GM18868 (cell line): Measurements from ENCODE around the gene LRPAP1.
"Not testable (repeated sequence)": the region's sequence is repeated elsewhere in the genome, so short reads cannot be mapped to it uniquely, and the experiment has no call there.

ENCODE experiments used
- ATAC-seq: cut with Tn5 transposase; IDR thresholded peaks from one replicate; pipeline ENCODE4 v1.9.1; 2021; ENCODE audit warnings: mild to moderate bottlenecking, moderate library complexity; ENCODE audit not compliant: unreplicated experiment

LRPAP1 gene

GRCh38 chr4:3562127-3562526, 29.9 kb upstream of the LRPAP1 start:
- not testable (repeated sequence) for ATAC-seq

DNA sequence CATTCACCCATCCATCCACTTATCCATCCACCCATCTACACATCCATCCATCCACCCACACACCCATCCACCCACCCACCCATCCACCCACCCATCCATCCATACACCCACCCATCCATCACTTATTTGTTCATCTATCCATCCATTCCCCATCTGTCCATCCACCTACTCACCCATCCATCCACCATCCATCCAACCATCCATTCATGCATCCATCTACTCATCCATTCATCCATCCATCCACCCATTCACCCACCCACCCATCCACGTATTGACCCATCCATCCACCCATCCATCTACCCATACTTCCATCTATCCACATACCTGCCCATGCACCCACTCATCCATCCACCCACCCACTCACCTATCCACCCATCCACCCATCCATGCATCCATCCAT, 28.2 kb upstream of the LRPAP1 start:
- not testable (repeated sequence) for ATAC-seq

GRCh38 chr4:3559381-3560290, 27.4 kb upstream of the LRPAP1 start:
- not testable (repeated sequence) for ATAC-seq

DNA sequence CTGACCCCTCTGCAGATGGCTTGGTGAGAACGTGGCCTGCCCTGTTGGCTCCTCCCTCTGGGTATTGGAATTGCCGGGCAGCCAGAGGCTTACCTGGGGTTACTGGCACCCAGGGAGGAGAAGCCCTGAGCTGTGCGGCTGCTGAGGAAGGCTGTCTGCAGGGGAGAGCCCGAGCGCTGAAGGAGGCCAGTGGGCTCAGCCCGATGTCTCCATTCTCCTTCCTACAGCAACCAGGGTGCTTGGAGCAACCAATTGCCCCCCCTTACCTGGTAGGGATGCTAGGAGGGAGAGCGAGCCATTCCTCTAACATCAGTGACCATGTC, 26.3 kb upstream of the LRPAP1 start:
- ATAC-seq: not testable (repeated sequence)

GRCh38 chr4:3557676-3558513, 25.7 kb upstream of the LRPAP1 start:
- ATAC-seq: not testable (repeated sequence)

- not testable (repeated sequence) for ATAC-seq
Measured at GRCh38 chr4:3557088-3557492, 24.9 kb upstream of the LRPAP1 start.

GRCh38 chr4:3556244-3556867, 24.1 kb upstream of the LRPAP1 start:
- ATAC-seq: not testable (repeated sequence)

DNA sequence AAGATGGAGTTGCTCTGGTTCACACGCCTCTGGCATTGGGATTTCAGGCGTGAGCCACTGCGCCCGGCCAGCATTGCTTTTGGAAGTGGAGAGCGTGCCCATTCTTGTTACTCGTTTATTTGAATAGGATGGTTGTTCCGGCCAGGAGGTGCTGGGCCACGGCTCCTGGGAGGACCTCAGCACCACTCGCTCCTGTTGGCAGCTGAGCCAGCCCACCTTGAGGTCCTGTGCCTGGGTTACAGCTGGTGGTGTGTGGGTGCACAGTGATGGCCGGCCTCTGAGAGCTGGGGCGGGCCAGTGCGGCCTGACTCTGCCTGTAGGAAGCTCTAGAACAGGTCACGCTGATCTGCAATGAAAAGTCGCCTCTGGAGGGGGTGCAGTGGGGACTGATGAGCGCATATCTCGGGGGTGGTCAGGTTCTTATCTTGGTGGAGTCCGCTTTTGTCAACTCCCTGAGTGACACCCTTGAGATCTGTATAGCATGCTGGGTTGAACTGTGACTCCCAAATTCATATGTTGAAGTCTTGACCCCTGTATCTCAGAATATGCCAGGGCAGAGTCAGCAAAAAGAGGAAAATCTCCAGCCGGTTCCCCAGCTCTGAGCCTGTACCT, 23.3 kb upstream of the LRPAP1 start:
- not testable (repeated sequence) for ATAC-seq

GRCh38 chr4:3551366-3551765, 19.1 kb upstream of the LRPAP1 start:
- not testable (repeated sequence) for ATAC-seq

GRCh38 chr4:3550792-3551325, 18.6 kb upstream of the LRPAP1 start:
- not testable (repeated sequence) for ATAC-seq

GRCh38 chr4:3550041-3550440, 17.8 kb upstream of the LRPAP1 start:
- not testable (repeated sequence) for ATAC-seq

DNA sequence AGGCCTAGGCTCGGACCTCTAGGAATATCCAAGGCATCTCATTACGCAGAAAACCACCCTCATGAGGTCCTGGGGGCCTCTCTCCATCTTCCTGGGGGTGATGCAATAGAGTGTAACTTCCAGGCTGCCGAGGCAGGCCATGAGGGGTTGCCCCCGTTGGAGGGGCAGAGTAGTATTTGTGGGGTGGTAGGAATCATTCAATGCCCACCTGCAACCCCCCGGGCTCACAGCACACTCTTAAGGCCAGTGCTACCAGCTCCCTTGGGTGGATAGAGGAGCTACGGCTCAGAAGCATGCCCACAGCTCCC, 17.4 kb upstream of the LRPAP1 start:
- ATAC-seq: not testable (repeated sequence)

GRCh38 chr4:3548991-3549693, 16.9 kb upstream of the LRPAP1 start:
- not testable (repeated sequence) for ATAC-seq

GRCh38 chr4:3546721-3547120, 14.5 kb upstream of the LRPAP1 start:
- not testable (repeated sequence) for ATAC-seq

GRCh38 chr4:3545351-3545750, 13.1 kb upstream of the LRPAP1 start:
- ATAC-seq: not testable (repeated sequence)

DNA sequence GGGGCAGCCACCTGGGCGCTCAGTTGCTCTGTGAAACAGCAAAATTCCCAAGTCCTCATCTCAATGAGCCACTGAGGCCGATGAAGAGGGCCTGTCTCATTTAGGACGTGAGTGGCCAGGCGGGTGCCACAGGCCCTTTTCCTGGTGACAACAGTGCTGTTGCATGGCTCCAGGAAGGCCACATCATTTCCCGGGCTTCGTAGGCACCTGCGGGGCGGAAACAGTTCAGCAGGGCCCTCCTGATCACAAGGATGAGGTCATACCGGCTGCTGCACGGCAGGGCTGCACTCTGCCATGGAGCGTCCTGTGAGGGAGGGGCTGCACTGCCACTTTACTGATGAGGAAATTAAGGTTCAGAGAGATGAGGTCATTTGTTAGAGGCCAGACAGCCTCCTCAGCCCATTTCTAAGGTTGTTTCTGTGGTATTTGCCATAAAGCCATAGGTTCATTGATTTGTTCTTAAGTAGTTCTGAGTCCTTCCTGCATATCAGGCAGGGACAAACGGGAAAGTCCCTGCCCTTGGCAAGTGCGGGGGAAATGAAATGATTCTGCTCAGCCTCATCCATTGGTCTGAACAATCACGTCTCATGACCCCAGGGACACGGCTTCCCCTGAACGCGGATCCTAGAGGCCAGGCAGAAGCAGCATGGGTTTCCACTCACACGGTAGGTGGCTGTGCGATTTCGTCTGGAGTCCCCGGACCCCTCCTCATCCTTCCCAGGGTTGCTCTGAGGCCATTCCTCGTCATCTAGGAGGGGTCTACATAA, 12.2 kb upstream of the LRPAP1 start:
- ATAC-seq: not testable (repeated sequence)

DNA sequence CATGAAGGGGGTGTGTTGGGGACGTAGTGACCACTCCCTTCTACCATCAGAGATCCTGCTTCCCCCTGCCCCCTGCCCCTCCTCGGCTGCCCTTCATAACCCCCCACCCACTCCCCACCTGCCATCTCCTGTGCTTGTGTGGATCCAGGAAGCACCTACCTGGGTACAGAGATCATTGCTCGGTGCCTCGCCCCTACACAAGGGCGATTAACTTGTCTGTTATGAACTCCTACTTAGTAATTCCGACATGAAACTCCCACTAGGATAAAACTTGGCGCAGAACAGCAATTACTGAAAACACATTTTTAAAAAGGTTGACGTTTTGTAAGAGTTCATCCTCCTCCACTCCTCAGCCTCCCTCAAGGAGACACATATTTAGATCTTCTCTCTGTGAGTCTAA, 11.2 kb upstream of the LRPAP1 start:
- ATAC-seq: not testable (repeated sequence)

DNA sequence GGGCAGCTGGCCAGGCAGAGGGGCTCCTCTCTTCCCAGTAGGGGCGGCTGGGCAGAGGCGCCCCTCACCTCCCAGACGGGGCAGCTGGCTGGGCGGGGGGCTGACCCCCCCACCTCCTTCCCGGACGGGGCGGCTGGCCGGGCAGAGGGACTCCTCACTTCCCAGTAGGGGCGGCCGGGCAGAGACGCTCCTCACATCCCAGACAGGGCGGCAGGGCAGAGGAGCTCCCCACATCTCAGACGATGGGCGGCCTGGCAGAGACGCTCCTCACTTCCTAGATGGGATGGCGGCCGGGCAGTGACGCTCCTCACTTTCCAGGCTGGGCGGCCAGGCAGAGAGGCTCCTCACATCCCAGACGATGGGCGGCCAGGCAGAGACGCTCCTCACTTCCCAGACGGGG, 6.7 kb upstream of the LRPAP1 start:
- ATAC-seq: not testable (repeated sequence)

GRCh38 chr4:3535812-3536211, 3.6 kb upstream of the LRPAP1 start:
- not testable (repeated sequence) for ATAC-seq
